RWPE2 (cell line): ENCODE measurements around the gene NOC4L.

Experiments
- ATAC-seq: fragments of 200-7000 bp; cut with Tn5 transposase; 3 replicates; pipeline ENCODE4 v1.9.1; 2021; ENCODE audit warnings: low read depth
- DNase-seq: peaks from one replicate; pipeline ENCODE4 v3.0.0-alpha.2; 2020; ENCODE audit warnings: low spot score
- H3K27ac ChIP-seq: fragments of 450-650 bp; 2 replicates; pipeline ENCODE4 v1.5.1; 2017; ENCODE audit warnings: mild to moderate bottlenecking; ENCODE audit not compliant: poor library complexity, severe bottlenecking
- H3K27me3 ChIP-seq: fragments of 250-450 bp; sonication (Bioruptor Pico); 2 replicates; pipeline ENCODE4 v1.5.1; 2021; ENCODE audit warnings: mild to moderate bottlenecking, moderate library complexity; ENCODE audit not compliant: insufficient read depth, poor library complexity, severe bottlenecking
- H3K36me3 ChIP-seq: fragments of 250-450 bp; sonication (Bioruptor Pico); 2 replicates; pipeline ENCODE4 v1.5.1; 2020; ENCODE audit warnings: low read depth, mild to moderate bottlenecking, moderate library complexity
- H3K4me1 ChIP-seq: fragments of 250-450 bp; sonication (Bioruptor Pico); 2 replicates; pipeline ENCODE4 v1.5.1; 2021; ENCODE audit warnings: mild to moderate bottlenecking, moderate library complexity; ENCODE audit not compliant: insufficient read depth, poor library complexity, severe bottlenecking
- H3K4me3 ChIP-seq: fragments of 250-450 bp; sonication (Bioruptor Pico); 2 replicates; pipeline ENCODE4 v1.5.1; 2021; ENCODE audit warnings: mild to moderate bottlenecking, moderate library complexity; ENCODE audit not compliant: severe bottlenecking
- H3K9me3 ChIP-seq: fragments of 250-450 bp; sonication (Bioruptor Pico); 2 replicates; pipeline ENCODE4 v1.5.1; 2021; ENCODE audit warnings: mild to moderate bottlenecking, moderate library complexity; ENCODE audit not compliant: severe bottlenecking
- TF ChIP-seq, protein P1 (sequence below): fragments of 450-650 bp; IDR thresholded peaks from one replicate; pipeline ENCODE4 v1.5.1; 2017; ENCODE audit warnings: mild to moderate bottlenecking, moderate library complexity; ENCODE audit not compliant: poor library complexity, severe bottlenecking

The NOC4L gene

DNA sequence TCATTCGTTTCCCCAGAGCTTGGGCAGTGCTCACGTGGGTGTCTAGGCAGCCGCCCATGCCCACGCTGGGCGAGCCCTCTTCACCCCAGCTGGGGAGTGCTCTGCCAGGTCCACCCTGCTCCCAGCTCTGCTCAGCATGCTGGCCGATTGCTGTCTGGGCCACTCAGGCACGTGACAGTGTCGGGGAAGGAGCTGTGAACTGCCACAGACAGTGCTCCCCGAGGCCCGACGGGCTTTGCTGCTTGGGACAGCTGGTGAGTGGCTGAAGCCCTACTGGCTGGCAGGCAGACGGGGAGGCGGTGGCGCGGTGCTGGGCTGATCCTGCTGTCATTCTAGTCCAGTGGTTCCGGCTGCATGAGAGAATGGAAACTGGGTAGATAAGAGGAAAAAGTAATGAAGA is 15.8 kb downstream of the NOC4L start:
- ATAC-seq (no peak), DNase-seq (peak; percentile 58)
- TF ChIP-seq, protein P1, sequence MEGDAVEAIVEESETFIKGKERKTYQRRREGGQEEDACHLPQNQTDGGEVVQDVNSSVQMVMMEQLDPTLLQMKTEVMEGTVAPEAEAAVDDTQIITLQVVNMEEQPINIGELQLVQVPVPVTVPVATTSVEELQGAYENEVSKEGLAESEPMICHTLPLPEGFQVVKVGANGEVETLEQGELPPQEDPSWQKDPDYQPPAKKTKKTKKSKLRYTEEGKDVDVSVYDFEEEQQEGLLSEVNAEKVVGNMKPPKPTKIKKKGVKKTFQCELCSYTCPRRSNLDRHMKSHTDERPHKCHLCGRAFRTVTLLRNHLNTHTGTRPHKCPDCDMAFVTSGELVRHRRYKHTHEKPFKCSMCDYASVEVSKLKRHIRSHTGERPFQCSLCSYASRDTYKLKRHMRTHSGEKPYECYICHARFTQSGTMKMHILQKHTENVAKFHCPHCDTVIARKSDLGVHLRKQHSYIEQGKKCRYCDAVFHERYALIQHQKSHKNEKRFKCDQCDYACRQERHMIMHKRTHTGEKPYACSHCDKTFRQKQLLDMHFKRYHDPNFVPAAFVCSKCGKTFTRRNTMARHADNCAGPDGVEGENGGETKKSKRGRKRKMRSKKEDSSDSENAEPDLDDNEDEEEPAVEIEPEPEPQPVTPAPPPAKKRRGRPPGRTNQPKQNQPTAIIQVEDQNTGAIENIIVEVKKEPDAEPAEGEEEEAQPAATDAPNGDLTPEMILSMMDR = no peak
- Histone ChIP-seq H3K9me3 (no peaks in the 10 kb centered on the region), H3K27ac (no peak overlapping the region), H3K4me1 (peaks cover 3% of the 10 kb centered on the region), H3K27me3 (no peaks in the 10 kb centered on the region), H3K36me3 (no peaks in the 10 kb centered on the region), H3K4me3 (no peak overlapping the region)

DNA sequence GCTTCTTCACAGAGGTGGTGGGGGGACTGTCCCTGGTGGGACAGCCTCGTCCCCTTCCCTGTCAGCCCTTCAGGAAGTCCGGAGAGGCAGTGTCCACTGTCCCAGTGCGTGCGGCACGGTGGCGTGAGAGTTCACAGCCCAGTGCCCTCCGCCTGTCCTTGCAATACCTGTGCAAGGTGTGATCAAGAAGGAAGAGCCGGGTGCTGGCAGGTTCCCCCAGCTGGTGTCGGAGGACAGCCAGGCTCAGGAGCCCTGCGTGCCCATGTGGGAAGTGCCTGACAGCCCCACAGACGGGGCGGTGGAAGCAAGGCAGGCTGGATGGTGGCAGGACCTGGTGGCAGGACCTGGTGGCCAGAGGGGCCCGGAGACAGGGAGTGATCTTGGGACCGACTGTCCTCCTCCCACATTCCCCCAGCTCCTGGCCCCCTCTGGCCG is 16.4 kb downstream of the NOC4L start:
- no peak overlapping the region for H3K27ac ChIP-seq
- no peaks in the 10 kb centered on the region for H3K36me3 ChIP-seq
- H3K9me3 ChIP-seq = no peaks in the 10 kb centered on the region
- TF ChIP-seq, protein P1 = no peak
- ATAC-seq (no peak), DNase-seq (no peak)
- H3K4me3 ChIP-seq = no peak overlapping the region
- no peaks in the 10 kb centered on the region for H3K27me3 ChIP-seq
- peaks cover 3% of the 10 kb centered on the region for H3K4me1 ChIP-seq

DNA sequence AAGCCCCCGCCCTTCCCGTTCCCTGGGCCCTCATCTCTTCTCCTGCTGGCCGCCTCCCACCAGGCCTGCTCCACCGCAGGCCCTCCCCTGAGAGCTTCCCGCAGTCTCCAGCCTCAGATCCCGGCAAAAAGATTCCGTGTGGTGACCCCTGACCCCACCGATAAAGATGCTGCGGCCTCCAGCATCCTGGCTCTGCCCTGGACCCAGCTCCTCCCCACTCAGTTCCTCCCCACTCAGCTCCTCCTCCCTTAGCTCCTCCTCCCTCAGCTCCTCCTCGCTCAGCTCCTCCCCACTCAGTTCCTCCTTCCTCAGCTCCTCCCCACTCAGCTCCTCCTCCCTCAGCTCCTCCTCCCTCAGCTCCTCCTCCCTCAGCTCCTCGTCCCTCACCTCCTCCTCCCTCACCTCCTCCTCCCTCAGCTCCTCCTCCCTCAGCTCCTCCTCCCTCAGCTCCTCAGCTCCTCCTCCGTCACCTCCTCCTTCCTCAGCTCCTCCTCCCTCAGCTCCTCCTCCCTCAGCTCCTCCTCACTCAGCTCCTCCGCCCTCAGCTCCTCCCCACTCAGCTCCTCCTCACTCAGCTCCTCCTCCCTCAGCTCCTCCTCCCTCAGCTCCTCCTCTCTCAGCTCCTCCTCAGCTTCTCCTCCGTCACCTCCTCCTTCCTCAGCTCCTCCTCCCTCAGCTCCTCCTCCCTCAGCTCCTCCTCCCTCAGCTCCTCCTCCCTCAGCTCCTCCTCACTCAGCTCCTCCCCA is 17.0 kb downstream of the NOC4L start:
- no peaks in the 10 kb centered on the region for H3K36me3 ChIP-seq
- TF ChIP-seq, protein P1 = no peak
- peaks cover 3% of the 10 kb centered on the region for H3K4me1 ChIP-seq
- DNase-seq (no peak), ATAC-seq (no peak)
- H3K27ac ChIP-seq = no peak overlapping the region
- no peaks in the 10 kb centered on the region for H3K27me3 ChIP-seq
- H3K9me3 ChIP-seq = no peaks in the 10 kb centered on the region
- H3K4me3 ChIP-seq = no peak overlapping the region

DNA sequence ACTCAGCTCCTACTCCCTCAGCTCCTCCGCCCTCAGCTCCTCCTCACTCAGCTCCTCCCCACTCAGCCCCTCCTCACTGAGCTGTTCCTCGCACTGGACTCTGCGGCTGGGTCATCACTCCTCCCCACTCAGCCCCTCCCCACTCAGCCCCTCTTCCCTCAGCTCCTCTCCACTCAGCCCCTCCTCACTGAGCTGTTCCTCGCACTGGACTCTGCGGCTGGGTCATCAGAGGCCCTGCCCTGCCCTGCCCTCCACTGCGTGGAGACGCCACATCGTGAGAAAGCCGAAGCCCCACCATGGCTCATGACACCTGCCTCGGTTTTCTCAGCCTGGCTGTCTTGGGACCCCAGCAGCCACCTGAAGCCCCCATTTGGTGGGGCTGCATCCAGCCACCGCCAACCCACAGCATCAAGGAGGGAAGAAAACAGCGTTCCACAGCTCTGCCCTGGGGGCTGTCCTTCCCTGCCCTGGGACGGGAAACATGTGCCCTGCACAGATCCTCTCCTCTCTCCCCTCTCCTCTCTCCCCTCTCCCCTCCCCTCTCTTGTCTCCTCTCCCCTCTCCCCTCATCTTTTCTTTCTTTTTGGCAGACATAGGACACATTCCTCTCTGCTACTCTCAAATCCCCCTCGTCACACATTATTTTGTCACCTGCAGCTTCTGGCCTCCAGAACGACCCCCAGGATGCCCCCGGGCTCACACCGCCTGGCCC is 17.7 kb downstream of the NOC4L start:
- Histone ChIP-seq H3K27ac (no peak overlapping the region), H3K9me3 (no peaks in the 10 kb centered on the region), H3K27me3 (no peaks in the 10 kb centered on the region), H3K36me3 (no peaks in the 10 kb centered on the region), H3K4me3 (no peak overlapping the region), H3K4me1 (peaks cover 3% of the 10 kb centered on the region)
- DNase-seq = no peak
- TF ChIP-seq, protein P1 = no peak
- ATAC-seq = no peak

DNA sequence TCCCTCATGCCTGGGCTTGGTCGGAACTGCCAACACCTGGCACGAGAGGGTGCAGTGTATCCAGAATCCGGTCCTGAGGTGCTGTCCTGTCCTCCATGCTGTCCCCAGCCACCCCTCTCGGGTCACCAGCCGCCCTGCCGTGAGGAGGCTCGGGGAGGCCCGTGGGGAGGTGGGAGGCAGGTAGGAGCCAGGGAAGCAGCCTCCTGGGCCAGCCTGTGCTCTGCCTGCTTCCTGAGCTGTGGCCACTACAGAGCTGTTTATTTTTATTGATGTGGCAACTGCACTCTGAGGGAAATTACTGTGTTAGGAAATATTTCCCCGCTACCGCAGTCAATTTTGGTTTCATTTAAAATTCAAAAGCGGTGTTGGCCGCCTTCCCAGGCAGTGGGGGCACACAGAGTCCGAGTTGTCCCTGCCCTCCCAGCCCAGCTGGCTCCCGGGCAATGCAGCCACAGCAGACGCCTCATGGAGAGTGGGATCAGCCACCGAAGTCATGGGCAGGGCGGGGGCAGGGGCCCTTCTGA is 18.3 kb downstream of the NOC4L start:
- TF ChIP-seq, protein P1 = peak; percentile 5
- no peak overlapping the region for H3K4me3 ChIP-seq
- H3K27ac ChIP-seq = no peak overlapping the region
- H3K9me3 ChIP-seq = no peaks in the 10 kb centered on the region
- H3K4me1 ChIP-seq = peaks cover 3% of the 10 kb centered on the region
- DNase-seq (no peak), ATAC-seq (peak; percentile 73)
- H3K27me3 ChIP-seq = no peaks in the 10 kb centered on the region
- no peaks in the 10 kb centered on the region for H3K36me3 ChIP-seq
